ENCODE results near the gene ABRACL.

ABRACL gene

GRCh38 chr6:139062932-139063646, 34.5 kb downstream of the ABRACL start:
- H3K9ac ChIP-seq (ENCODE audit: low read depth, low read length) = no peak overlapping the region
- no peaks in the 10 kb centered on the region for H3K9me3 ChIP-seq (replicated peaks; ENCODE audit: low read length)
- H3K4me3 ChIP-seq (ENCODE audit: low read length) = no peak overlapping the region
- no peaks in the 10 kb centered on the region for H3K36me3 ChIP-seq (ENCODE audit: insufficient read depth, low read length)
- peaks cover 4% of the 10 kb centered on the region for H3K4me1 ChIP-seq (ENCODE audit: control insufficient read depth, insufficient read depth, low read length)
- no peaks in the 10 kb centered on the region for H3K27me3 ChIP-seq (ENCODE audit: control insufficient read depth, insufficient read depth, low read length)
- H3K4me2 ChIP-seq (ENCODE audit: low read length) = no peak overlapping the region

GRCh38 chr6:139064981-139065665, 36.6 kb downstream of the ABRACL start:
- peaks cover 3% of the 10 kb centered on the region for H3K4me1 ChIP-seq (ENCODE audit: control insufficient read depth, insufficient read depth, low read length)
- no peak overlapping the region for H3K9ac ChIP-seq (ENCODE audit: low read depth, low read length)
- no peaks in the 10 kb centered on the region for H3K36me3 ChIP-seq (ENCODE audit: insufficient read depth, low read length)
- H3K4me3 ChIP-seq (ENCODE audit: low read length) = no peak overlapping the region
- no peak overlapping the region for H3K4me2 ChIP-seq (ENCODE audit: low read length)
- no peaks in the 10 kb centered on the region for H3K9me3 ChIP-seq (replicated peaks; ENCODE audit: low read length)
- H3K27me3 ChIP-seq (ENCODE audit: control insufficient read depth, insufficient read depth, low read length) = no peaks in the 10 kb centered on the region

DNA sequence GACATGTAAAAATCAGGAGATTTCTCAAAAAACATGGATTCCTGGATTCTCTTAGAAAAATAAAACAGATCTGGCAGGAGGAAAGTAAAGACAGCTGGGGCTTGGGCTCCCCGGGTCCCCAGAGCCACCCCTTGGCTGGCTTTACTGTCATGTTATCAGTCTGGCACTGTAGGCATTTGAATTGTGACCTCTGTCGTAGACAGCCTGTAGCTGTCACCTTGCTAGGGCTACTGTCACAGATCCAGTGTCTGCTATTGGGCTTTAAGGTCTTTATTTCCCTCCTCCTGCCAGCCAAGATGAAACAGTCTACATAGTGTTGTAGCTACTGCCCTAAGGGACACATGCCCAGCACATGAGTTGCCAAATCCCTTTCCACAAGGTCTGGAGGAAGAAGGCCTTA, 37.5 kb downstream of the ABRACL start:
- no peaks in the 10 kb centered on the region for H3K36me3 ChIP-seq (ENCODE audit: insufficient read depth, low read length)
- H3K4me2 ChIP-seq (ENCODE audit: low read length) = no peak overlapping the region
- no peaks in the 10 kb centered on the region for H3K9me3 ChIP-seq (replicated peaks; ENCODE audit: low read length)
- no peak overlapping the region for H3K9ac ChIP-seq (ENCODE audit: low read depth, low read length)
- no peak overlapping the region for H3K4me3 ChIP-seq (ENCODE audit: low read length)
- H3K4me1 ChIP-seq (ENCODE audit: control insufficient read depth, insufficient read depth, low read length) = no peaks in the 10 kb centered on the region
- H3K27me3 ChIP-seq (ENCODE audit: control insufficient read depth, insufficient read depth, low read length) = peaks cover 5% of the 10 kb centered on the region

DNA sequence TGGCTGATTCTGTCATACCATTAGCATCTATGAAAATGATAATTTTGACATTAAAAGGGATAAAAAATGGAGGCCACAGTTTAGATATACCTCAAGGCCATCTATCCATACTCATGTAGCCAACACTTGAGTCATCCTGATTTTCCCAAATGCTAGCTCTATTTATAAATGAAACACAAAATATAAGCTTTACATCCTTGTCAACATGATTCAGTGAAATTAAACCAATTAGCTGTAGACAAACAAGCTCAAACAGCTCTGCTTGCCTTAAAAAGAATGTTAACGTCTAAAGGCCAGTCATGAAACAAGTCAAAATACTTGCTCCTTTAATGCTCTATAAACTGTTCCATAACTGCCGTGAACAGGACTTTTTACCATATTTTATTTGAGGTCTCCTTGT, 40.3 kb downstream of the ABRACL start:
- Histone ChIP-seq H3K9me3 (replicated peaks; ENCODE audit: low read length) (no peaks in the 10 kb centered on the region), H3K4me1 (ENCODE audit: control insufficient read depth, insufficient read depth, low read length) (no peaks in the 10 kb centered on the region)

DNA sequence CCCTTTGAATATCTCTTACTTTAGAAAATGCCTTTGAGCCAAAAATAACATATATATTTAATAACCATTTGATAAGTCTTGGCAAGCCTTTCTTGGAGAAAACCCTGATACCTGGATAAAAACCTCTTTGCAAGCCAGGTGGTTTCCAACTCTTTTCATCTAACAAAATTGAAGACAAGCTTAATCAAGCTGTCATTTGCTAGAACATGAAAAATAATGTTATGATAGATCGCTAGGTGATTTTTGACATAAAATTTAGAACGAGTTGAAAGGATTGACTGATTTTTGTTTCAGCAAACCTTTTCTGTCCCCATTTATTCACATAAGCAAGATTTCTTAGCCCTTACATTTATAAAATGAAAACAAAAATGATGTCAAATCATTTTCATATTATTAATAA, 44.6 kb downstream of the ABRACL start:
- H3K9me3 ChIP-seq (replicated peaks; ENCODE audit: low read length) = no peaks in the 10 kb centered on the region
- H3K4me2 ChIP-seq (ENCODE audit: low read length) = no peak overlapping the region
- H3K9ac ChIP-seq (ENCODE audit: low read depth, low read length) = no peak overlapping the region
- peaks cover 7% of the 10 kb centered on the region for H3K27me3 ChIP-seq (ENCODE audit: control insufficient read depth, insufficient read depth, low read length)
- no peaks in the 10 kb centered on the region for H3K36me3 ChIP-seq (ENCODE audit: insufficient read depth, low read length)
- H3K4me1 ChIP-seq (ENCODE audit: control insufficient read depth, insufficient read depth, low read length) = no peaks in the 10 kb centered on the region
- H3K4me3 ChIP-seq (ENCODE audit: low read length) = no peak overlapping the region

More for the DNA sequence above, 40.3 kb downstream of the ABRACL start:
- Histone ChIP-seq H3K9ac (ENCODE audit: low read depth, low read length) (no peak overlapping the region), H3K4me2 (ENCODE audit: low read length) (no peak overlapping the region), H3K4me3 (ENCODE audit: low read length) (no peak overlapping the region), H3K36me3 (ENCODE audit: insufficient read depth, low read length) (no peaks in the 10 kb centered on the region), H3K27me3 (ENCODE audit: control insufficient read depth, insufficient read depth, low read length) (peaks cover 7% of the 10 kb centered on the region)

DNA sequence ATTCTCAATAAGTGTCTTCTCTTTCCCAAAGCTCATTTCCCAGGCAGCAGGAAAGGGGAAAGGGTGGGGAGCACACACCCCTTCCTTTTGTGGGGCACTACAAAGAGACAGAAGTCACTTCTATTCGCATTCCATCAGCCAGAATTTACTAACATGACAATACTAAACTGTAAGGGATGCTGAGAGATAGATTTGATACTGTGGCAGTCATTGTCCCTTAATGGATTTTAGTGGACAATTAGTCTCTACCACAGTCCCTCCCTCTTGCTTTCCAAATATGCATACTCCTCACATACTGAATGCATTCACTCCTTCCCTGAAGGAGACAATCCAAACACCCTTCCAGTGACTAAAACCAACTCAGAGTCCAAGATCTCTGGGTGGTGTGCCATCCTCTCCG, 50.5 kb downstream of the ABRACL start:
- Histone ChIP-seq H3K4me2 (ENCODE audit: low read length) (no peak overlapping the region), H3K4me3 (ENCODE audit: low read length) (no peak overlapping the region), H3K9me3 (replicated peaks; ENCODE audit: low read length) (no peaks in the 10 kb centered on the region), H3K27me3 (ENCODE audit: control insufficient read depth, insufficient read depth, low read length) (no peaks in the 10 kb centered on the region), H3K9ac (ENCODE audit: low read depth, low read length) (no peak overlapping the region), H3K4me1 (ENCODE audit: control insufficient read depth, insufficient read depth, low read length) (peaks cover 12% of the 10 kb centered on the region), H3K36me3 (ENCODE audit: insufficient read depth, low read length) (no peaks in the 10 kb centered on the region)

- H3K4me1 ChIP-seq (ENCODE audit: control insufficient read depth, insufficient read depth, low read length) = peaks cover 12% of the 10 kb centered on the region
These were observed 51.8 kb downstream of the ABRACL start for GRCh38 chr6:139080255-139080920.

GRCh38 chr6:139081471-139081870, 52.9 kb downstream of the ABRACL start:
- Histone ChIP-seq H3K9me3 (replicated peaks; ENCODE audit: low read length) (no peaks in the 10 kb centered on the region), H3K4me3 (ENCODE audit: low read length) (no peak overlapping the region), H3K36me3 (ENCODE audit: insufficient read depth, low read length) (no peaks in the 10 kb centered on the region), H3K4me2 (ENCODE audit: low read length) (no peak overlapping the region), H3K4me1 (ENCODE audit: control insufficient read depth, insufficient read depth, low read length) (peaks cover 12% of the 10 kb centered on the region), H3K27me3 (ENCODE audit: control insufficient read depth, insufficient read depth, low read length) (no peaks in the 10 kb centered on the region), H3K9ac (ENCODE audit: low read depth, low read length) (no peak overlapping the region)

More at GRCh38 chr6:139080255-139080920, 51.8 kb downstream of the ABRACL start:
- Histone ChIP-seq H3K4me3 (ENCODE audit: low read length) (no peak overlapping the region), H3K36me3 (ENCODE audit: insufficient read depth, low read length) (no peaks in the 10 kb centered on the region), H3K4me2 (ENCODE audit: low read length) (no peak overlapping the region), H3K27me3 (ENCODE audit: control insufficient read depth, insufficient read depth, low read length) (no peaks in the 10 kb centered on the region), H3K9ac (ENCODE audit: low read depth, low read length) (no peak overlapping the region), H3K9me3 (replicated peaks; ENCODE audit: low read length) (no peaks in the 10 kb centered on the region)

DNA sequence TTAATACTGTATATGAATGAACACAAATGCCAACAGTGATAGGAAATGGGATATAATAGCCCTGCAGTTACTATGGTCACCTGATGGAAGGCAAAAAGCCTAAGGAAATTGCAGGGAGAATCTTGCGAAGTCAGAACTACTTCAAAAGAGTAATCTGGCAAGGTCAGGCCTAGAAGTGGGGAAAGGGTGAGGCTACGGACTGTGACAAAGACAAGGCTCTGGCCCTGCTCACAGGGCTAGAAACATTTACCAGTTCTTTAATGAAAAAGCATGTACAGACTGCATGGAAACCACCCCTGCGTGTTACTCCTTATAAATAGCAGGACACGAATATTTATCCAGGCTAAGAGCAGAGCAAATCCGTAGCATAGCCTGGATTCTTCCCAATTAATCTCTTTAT, 53.8 kb downstream of the ABRACL start:
- H3K4me2 ChIP-seq (ENCODE audit: low read length) = no peak overlapping the region
- no peak overlapping the region for H3K4me3 ChIP-seq (ENCODE audit: low read length)
- no peaks in the 10 kb centered on the region for H3K9me3 ChIP-seq (replicated peaks; ENCODE audit: low read length)
- no peaks in the 10 kb centered on the region for H3K36me3 ChIP-seq (ENCODE audit: insufficient read depth, low read length)
- H3K9ac ChIP-seq (ENCODE audit: low read depth, low read length) = no peak overlapping the region
- H3K27me3 ChIP-seq (ENCODE audit: control insufficient read depth, insufficient read depth, low read length) = no peaks in the 10 kb centered on the region
- peaks cover 12% of the 10 kb centered on the region for H3K4me1 ChIP-seq (ENCODE audit: control insufficient read depth, insufficient read depth, low read length)

DNA sequence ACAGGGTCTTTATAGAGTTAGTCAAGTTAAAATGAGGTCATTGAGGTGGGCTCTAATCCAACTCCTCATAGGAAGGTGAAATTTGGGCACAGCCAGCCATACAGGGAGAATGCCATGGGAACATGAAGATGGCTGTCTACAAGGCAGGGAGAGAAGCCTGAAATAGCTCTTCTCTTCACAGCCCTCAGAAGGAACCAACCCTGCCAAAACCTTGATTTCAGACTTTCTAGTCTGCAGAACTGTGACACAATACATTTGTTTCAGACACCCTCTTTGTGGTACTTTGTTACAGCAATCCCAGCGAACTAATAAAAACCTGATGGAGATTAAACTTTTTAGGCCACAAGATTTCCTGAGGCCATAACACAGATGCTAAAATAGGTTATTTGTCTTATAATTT, 63.3 kb downstream of the ABRACL start:
- H3K36me3 ChIP-seq (ENCODE audit: insufficient read depth, low read length) = no peaks in the 10 kb centered on the region
- no peak overlapping the region for H3K9ac ChIP-seq (ENCODE audit: low read depth, low read length)
- H3K4me1 ChIP-seq (ENCODE audit: control insufficient read depth, insufficient read depth, low read length) = no peaks in the 10 kb centered on the region
- H3K9me3 ChIP-seq (replicated peaks; ENCODE audit: low read length) = no peaks in the 10 kb centered on the region
- H3K4me3 ChIP-seq (ENCODE audit: low read length) = no peak overlapping the region
- no peaks in the 10 kb centered on the region for H3K27me3 ChIP-seq (ENCODE audit: control insufficient read depth, insufficient read depth, low read length)
- H3K4me2 ChIP-seq (ENCODE audit: low read length) = no peak overlapping the region
